NCI-H2171 treated with DMSO at 0.1 percent for 48 hours (cell line): ENCODE data around the gene LRRFIP1.

Experiments used
- DNase-seq: peaks from one replicate; lab custom pipeline; 2025; lab: John Stamatoyannopoulos, UW

LRRFIP1 gene

GRCh38 chr2:237596520-237597195 lies 30.7 kb upstream of the LRRFIP1 start:
- DNase-seq: no peak

GRCh38 chr2:237597196-237598145 lies 29.9 kb upstream of the LRRFIP1 start:
- DNase-seq: no peak

GRCh38 chr2:237598468-237599208 lies 28.7 kb upstream of the LRRFIP1 start:
- no peak for DNase-seq

GRCh38 chr2:237599465-237600110 lies 27.8 kb upstream of the LRRFIP1 start:
- DNase-seq: no peak

GRCh38 chr2:237600205-237600846 lies 27.1 kb upstream of the LRRFIP1 start:
- DNase-seq: no peak

- no peak for DNase-seq
Observed at GRCh38 chr2:237601453-237602116, 25.8 kb upstream of the LRRFIP1 start.

- DNase-seq: no peak
Observed at GRCh38 chr2:237602409-237602808, 25.0 kb upstream of the LRRFIP1 start.

GRCh38 chr2:237603049-237603717 lies 24.2 kb upstream of the LRRFIP1 start:
- no peak for DNase-seq

- no peak for DNase-seq
Observed at GRCh38 chr2:237603718-237604362, 23.5 kb upstream of the LRRFIP1 start.

GRCh38 chr2:237604391-237604790 lies 23.0 kb upstream of the LRRFIP1 start:
- DNase-seq: no peak

- DNase-seq: no peak
Observed at GRCh38 chr2:237604960-237605359, 22.4 kb upstream of the LRRFIP1 start.

GRCh38 chr2:237606522-237606921 lies 20.9 kb upstream of the LRRFIP1 start:
- peak; percentile 20 for DNase-seq

- DNase-seq: no peak
Observed at GRCh38 chr2:237612527-237613357, 14.6 kb upstream of the LRRFIP1 start.

- DNase-seq: no peak
Observed at GRCh38 chr2:237613679-237614078, 13.7 kb upstream of the LRRFIP1 start.

- DNase-seq: peak; percentile 58
Observed at GRCh38 chr2:237614151-237614720, 13.2 kb upstream of the LRRFIP1 start.

GRCh38 chr2:237615631-237616249 lies 11.6 kb upstream of the LRRFIP1 start:
- no peak for DNase-seq

GRCh38 chr2:237616373-237616733 lies 11.0 kb upstream of the LRRFIP1 start:
- no peak for DNase-seq
